Upper lobe of left lung (tissue), 6 donors: ENCODE data around the gene SPDYA. TPM values are rescaled to one million over a fixed set of nuclear protein-coding genes. Genes with fewer than 3 reads are reported as not detected.

Experiments used
- ATAC-seq, 2 donors: fragments of 200-7000 bp; cut with Tn5 transposase; one replicate each; pipeline ENCODE4 v1.9.1; 2022; ENCODE audit warnings: mild to moderate bottlenecking in 2 of 2, moderate library complexity in 2 of 2; ENCODE audit not compliant: low FRiP score in 2 of 2
- DNase-seq, 2 donors: peaks; one replicate each; pipeline ENCODE4 v3.0.0-alpha.2; 2019 to 2020
- H3K27ac ChIP-seq, 4 donors: fragments of 200-600 bp; sonication (generic); one replicate each; pipeline ENCODE4 v1.5.1; 2016 to 2019
- H3K27me3 ChIP-seq, 4 donors: fragments of 200-600 bp; sonication (generic); one replicate each; pipeline ENCODE4 v1.5.1; 2017 to 2019
- H3K36me3 ChIP-seq, 4 donors: fragments of 200-600 bp; sonication (generic); one replicate each; pipeline ENCODE4 v1.5.1; 2016 to 2019
- H3K4me1 ChIP-seq, 4 donors: fragments of 200-600 bp; sonication (generic); one replicate each; pipeline ENCODE4 v1.5.1; 2018 to 2019
- H3K4me3 ChIP-seq, 4 donors: fragments of 200-600 bp; sonication (generic); one replicate each; pipeline ENCODE4 v1.5.1; 2017 to 2019; ENCODE audit warnings: mild to moderate bottlenecking in 2 of 4, moderate library complexity in 1 of 4
- H3K9me3 ChIP-seq, 4 donors: fragments of 200-600 bp; sonication (generic); one replicate each; pipeline ENCODE4 v1.5.1; 2018 to 2019
- EP300 ChIP-seq, 4 donors: sonication (generic); formaldehyde crosslinking; IDR thresholded peaks; one replicate each; pipeline ENCODE4 v1.5.1; 2017; ENCODE audit warnings: antibody characterized with exemption in 4 of 4, control low read depth in 2 of 4
- POLR2A ChIP-seq, 4 donors: fragments of 450-650 bp; IDR thresholded peaks; one replicate each; pipeline ENCODE4 v1.5.1; 2016 to 2017; ENCODE audit warnings: antibody characterized with exemption in 4 of 4, mild to moderate bottlenecking in 2 of 4
- POLR2AphosphoS5 ChIP-seq, 2 donors: sonication (generic); formaldehyde crosslinking; IDR thresholded peaks; one replicate each; pipeline ENCODE4 v1.5.1; 2017; ENCODE audit warnings: antibody characterized with exemption in 2 of 2
- WGBS, 2 donors: methylation state at CpG; one replicate each; pipeline ENCODE4 v1.1.5; 2017 to 2018; 5-methylcytosine and 5-hydroxymethylcytosine counted together
- total RNA-seq, 6 donors: library from RNA; depleted of rRNA in 4 of 6; stranded (reverse); fragments of >200 nt in 4 of 6; gene quantifications; one replicate each; pipeline versions ENCODE4 v1.1.0 to v1.2.1, GENCODE V29; 2016 to 2021
- TF ChIP-seq, protein P1 (sequence below), 6 experiments: fragments of 450-650 bp in 4 of 6; fragments of 200-600 bp in 2 of 6; sonication (generic) in 2 of 6; IDR thresholded peaks; one replicate each; pipeline ENCODE4 v1.5.1; 2016 to 2019; ENCODE audit warnings: antibody characterized with exemption in 6 of 6
- donor health status: DM: no; HTN: no; CAD: no; lungs with moderate emphysema.
- donor health status: DM: no; HTN: yes; CAD: no; lungs with severe emphysema.

SPDYA gene
- 1 to 10 TPM; 1.0 to 2.3 (median 1.6) TPM for total RNA-seq

DNA sequence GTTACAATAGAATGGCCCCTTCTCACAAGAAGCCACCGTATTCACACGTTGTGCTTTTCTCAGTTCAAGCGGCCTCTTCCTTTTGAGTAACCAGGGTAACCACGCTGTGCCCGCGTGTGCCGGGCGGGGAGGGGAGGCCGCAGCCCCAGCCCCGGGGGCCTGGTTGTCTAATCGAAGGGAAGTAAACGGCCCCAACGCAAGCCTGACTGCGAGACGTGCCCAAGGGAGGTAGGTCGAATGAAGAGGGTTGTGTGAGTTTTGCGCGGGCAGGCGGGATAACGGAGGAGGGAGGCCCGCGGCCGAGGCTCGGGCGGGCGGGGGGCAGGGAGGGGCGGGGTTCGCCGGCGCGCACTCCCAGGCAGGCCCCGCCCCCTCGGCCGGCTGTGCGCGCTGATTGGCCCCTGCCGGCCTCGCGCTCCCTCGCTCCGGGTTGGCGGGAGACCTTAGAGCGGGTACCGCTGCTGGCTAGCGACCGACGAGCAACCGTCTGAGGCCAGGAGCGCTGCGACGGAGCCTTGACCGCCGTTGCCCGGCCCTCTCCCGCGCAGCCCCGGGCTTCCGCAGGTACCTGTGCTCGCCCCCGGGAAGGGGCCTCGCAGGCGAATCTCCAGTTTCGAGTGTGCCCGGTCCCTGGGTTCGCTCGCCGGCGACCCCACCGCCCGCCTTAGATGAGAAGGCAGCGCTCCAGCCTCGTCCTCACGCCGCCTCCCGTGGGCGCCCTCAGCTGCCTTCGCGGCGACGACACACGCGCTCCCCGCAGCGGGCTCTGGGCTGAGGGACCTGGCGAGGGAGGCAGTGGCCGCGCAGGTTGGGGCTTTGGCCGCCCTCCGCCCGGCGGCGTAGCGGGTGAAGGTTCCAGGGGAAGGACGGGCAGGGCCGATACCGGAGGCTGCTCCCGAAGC, at the start of gene SPDYA:
TSS of gene SPDYA (plus strand) at position 451 of the 902 bp plus-strand sequence. CDS start 5,181 bp downstream, outside the sequence.
- peak; percentile 85 to 94 for ATAC-seq
- WGBS, 2 donors = 4 to 9% methylated on average over 10 to 57 of the region's 97 CpGs
- peaks cover 0 to 5% (median 0%) of the 10 kb centered on the region in 4 donors for H3K36me3 ChIP-seq
- H3K4me3 ChIP-seq = peak within 1 kb of the TSS; percentile 26 to 62 (median 50)
- H3K27ac ChIP-seq = peak within 1 kb of the TSS in 1 of 4 donors; percentile 30
- peaks cover 0 to 5% (median 0%) of the 10 kb centered on the region in 4 donors for H3K27me3 ChIP-seq
- peaks cover 10 to 20% (median 16%) of the 10 kb centered on the region in 4 donors for H3K4me1 ChIP-seq
- TF ChIP-seq POLR2AphosphoS5 (IDR thresholded peaks at IDR 0.05) = peak in 1 of 2 donors; percentile 36
- no peak for TF ChIP-seq POLR2A (IDR thresholded peaks at IDR 0.05)
- no peak for TF ChIP-seq EP300 (IDR thresholded peaks at IDR 0.05)
- DNase-seq = peak; percentile 81 to 95
- H3K9me3 ChIP-seq = no peaks in the 10 kb centered on the region

DNA sequence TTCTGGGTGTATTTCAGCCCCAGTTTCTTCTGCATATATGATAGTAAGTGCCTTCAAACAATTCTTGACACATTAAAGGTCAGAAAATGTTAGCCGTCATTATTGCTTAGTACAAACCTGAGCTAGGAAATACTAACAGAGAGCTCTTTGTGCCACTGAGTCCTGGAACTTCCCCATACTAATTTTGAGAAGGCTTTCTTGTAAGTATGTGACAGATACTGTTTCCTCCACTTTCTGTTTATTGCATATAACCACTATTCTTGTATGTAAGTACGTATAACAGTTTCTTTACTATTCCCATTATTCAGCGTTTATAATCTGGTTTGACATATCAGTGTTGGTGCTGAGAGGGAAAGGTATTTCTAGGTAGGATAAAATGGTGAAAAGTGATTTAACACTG, 49.2 kb upstream of the SPDYA start:
- TF ChIP-seq POLR2A (IDR thresholded peaks at IDR 0.05) = no peak
- TF ChIP-seq, protein P1, sequence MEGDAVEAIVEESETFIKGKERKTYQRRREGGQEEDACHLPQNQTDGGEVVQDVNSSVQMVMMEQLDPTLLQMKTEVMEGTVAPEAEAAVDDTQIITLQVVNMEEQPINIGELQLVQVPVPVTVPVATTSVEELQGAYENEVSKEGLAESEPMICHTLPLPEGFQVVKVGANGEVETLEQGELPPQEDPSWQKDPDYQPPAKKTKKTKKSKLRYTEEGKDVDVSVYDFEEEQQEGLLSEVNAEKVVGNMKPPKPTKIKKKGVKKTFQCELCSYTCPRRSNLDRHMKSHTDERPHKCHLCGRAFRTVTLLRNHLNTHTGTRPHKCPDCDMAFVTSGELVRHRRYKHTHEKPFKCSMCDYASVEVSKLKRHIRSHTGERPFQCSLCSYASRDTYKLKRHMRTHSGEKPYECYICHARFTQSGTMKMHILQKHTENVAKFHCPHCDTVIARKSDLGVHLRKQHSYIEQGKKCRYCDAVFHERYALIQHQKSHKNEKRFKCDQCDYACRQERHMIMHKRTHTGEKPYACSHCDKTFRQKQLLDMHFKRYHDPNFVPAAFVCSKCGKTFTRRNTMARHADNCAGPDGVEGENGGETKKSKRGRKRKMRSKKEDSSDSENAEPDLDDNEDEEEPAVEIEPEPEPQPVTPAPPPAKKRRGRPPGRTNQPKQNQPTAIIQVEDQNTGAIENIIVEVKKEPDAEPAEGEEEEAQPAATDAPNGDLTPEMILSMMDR (IDR thresholded peaks at IDR 0.05) = no peak
- no peak for TF ChIP-seq POLR2AphosphoS5 (IDR thresholded peaks at IDR 0.05)
- no peak for TF ChIP-seq EP300 (IDR thresholded peaks at IDR 0.05)
- Histone ChIP-seq H3K4me3 (no peak overlapping the region), H3K36me3 (peaks cover 0 to 32% (median 4%) of the 10 kb centered on the region in 4 donors), H3K27me3 (no peaks in the 10 kb centered on the region), H3K27ac (no peak overlapping the region), H3K4me1 (peaks cover 53 to 77% (median 66%) of the 10 kb centered on the region in 4 donors), H3K9me3 (no peaks in the 10 kb centered on the region)
- DNase-seq = no peak
- 90 to 93% methylated on average over 3 of the region's 3 CpGs for WGBS, 2 donors
- ATAC-seq = no peak

DNA sequence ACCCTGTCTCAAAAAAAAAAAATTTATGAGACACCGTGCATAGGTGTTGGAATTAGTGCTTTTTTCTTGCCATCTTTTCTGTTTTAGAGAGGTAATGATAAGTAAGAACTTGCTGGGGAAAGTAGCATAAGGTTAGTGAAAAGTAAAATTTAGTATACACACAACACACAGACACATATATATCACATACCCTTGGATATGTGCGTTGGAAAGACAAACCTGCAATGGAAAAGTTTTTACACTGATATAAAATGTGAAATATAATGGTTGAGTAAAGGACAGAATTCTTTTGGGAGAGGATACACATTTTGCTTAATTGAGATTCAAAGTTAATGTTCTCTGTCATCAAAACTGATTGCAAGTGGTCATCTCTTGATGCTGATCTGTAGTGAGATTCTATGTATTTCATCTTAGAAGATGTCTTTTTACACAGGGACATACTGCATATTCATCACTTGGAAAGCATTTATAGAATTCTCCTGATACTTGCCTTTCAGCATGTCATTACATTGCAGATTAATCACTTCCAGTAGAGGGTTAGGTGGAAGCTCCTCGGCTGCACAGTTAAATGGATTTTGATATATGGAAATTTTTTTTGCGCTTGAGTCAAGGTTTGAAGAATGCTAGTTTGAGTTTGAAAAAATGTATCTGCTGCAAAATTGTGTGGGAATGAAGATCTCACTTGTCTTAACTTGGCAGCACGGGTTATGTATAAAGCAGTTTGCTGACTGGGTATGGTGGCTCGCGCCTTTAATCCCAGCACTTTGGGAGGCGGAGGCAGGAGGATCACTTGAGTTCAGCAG, 45.5 kb upstream of the SPDYA start:
- ATAC-seq (no peak), DNase-seq (no peak)
- TF ChIP-seq POLR2AphosphoS5 (IDR thresholded peaks at IDR 0.05) = no peak
- 86 to 87% methylated on average over 8 of the region's 8 CpGs for WGBS, 2 donors
- Histone ChIP-seq H3K36me3 (peaks cover 0 to 17% (median 0%) of the 10 kb centered on the region in 4 donors), H3K27me3 (no peaks in the 10 kb centered on the region), H3K27ac (no peak overlapping the region), H3K4me3 (no peak overlapping the region), H3K4me1 (peaks cover 38 to 75% (median 56%) of the 10 kb centered on the region in 4 donors), H3K9me3 (no peaks in the 10 kb centered on the region)

DNA sequence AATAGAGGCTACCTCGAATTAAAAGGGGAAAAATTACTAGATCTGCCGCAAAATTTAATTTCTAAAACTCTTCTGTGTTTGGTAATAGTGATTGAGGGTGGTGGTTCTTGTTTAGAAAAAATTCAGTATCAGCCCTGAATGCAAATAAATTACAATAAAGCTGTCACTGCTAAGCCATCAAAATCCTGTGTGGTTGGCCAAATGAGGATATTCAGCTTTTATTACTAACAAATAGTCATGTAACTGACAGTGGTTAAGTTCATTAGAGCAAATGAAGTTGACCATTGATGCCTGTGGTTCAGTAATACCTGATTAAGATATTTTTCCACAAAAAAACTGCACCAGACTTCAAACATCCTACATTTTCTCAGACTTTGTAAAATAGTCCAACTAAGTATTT, 44.6 kb upstream of the SPDYA start:
- WGBS, 2 donors = 93 to 94% methylated on average over 2 of the region's 2 CpGs
- peaks cover 42 to 72% (median 57%) of the 10 kb centered on the region in 4 donors for H3K4me1 ChIP-seq

DNA sequence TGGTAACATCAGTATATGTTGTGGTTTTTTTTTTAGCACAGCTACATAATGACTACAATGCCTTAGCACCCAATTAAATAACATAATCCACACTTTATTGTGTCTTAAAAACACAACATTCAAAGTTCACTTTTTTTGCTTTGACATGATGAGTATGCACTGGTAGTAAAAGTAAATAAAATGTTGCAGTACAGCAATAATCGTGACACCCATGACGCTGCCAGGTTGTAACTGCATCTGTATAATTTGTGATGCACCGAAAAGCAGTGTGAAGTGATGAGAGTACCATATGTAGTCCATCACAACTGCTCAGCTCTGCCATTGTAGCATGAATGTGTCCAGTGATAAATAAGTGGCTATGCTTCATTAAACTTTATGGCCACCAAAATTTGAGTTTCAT, 43.3 kb upstream of the SPDYA start:
- no peak for TF ChIP-seq POLR2A (IDR thresholded peaks at IDR 0.05)
- TF ChIP-seq EP300 (IDR thresholded peaks at IDR 0.05) = no peak
- TF ChIP-seq POLR2AphosphoS5 (IDR thresholded peaks at IDR 0.05) = no peak
- TF ChIP-seq, protein P1 (IDR thresholded peaks at IDR 0.05) = no peak
- Histone ChIP-seq H3K36me3 (no peaks in the 10 kb centered on the region), H3K4me3 (no peak overlapping the region), H3K9me3 (no peaks in the 10 kb centered on the region), H3K27ac (no peak overlapping the region), H3K4me1 (peaks cover 37 to 65% (median 53%) of the 10 kb centered on the region in 4 donors), H3K27me3 (no peaks in the 10 kb centered on the region)
- ATAC-seq = no peak
- 77 to 79% methylated on average over 3 of the region's 3 CpGs for WGBS, 2 donors
- no peak for DNase-seq

More for the DNA sequence above, 44.6 kb upstream of the SPDYA start:
- no peaks in the 10 kb centered on the region for H3K27me3 ChIP-seq
- TF ChIP-seq, protein P1 (IDR thresholded peaks at IDR 0.05) = no peak
- no peak for TF ChIP-seq POLR2A (IDR thresholded peaks at IDR 0.05)
- no peak for TF ChIP-seq EP300 (IDR thresholded peaks at IDR 0.05)
- no peak for TF ChIP-seq POLR2AphosphoS5 (IDR thresholded peaks at IDR 0.05)
- DNase-seq (no peak), ATAC-seq (no peak)
- H3K27ac ChIP-seq = no peak overlapping the region
- no peaks in the 10 kb centered on the region for H3K9me3 ChIP-seq
- H3K36me3 ChIP-seq = peaks cover 0 to 8% (median 0%) of the 10 kb centered on the region in 4 donors
- no peak overlapping the region for H3K4me3 ChIP-seq
